ENCODE data around the gene NEURL1. TPM values are rescaled to one million over a fixed set of nuclear protein-coding genes. Genes with fewer than 3 reads are reported as not detected.

The NEURL1 gene
- total RNA-seq, 1 donor from 2014 or later, result 1.8 TPM

- H3K4me3 Mint-ChIP-seq, result no peak overlapping the region
- H3K27ac Mint-ChIP-seq (ENCODE audit: unreplicated experiment), result no peak overlapping the region
- no peaks in the 10 kb centered on the region for H3K36me3 Mint-ChIP-seq (ENCODE audit: low read depth)
- no peak for TF ChIP-seq CTCF (conservative IDR thresholded peaks at IDR 0.05)
- DNase-seq (ENCODE audit: low read depth, low spot score), result no peak
- H3K27me3 Mint-ChIP-seq (ENCODE audit: low read depth), result peaks cover 6% of the 10 kb centered on the region
- H3K9me3 Mint-ChIP-seq, result no peaks in the 10 kb centered on the region
- H3K4me1 Mint-ChIP-seq, result no peaks in the 10 kb centered on the region
Observed at GRCh38 chr10:103473261-103473671, 20.2 kb upstream of the NEURL1 start.

GRCh38 chr10:103474077-103474476 lies 19.4 kb upstream of the NEURL1 start:
- Mint-ChIP-seq H3K4me3 (no peak overlapping the region), H3K9me3 (no peaks in the 10 kb centered on the region), H3K27ac (ENCODE audit: unreplicated experiment) (no peak overlapping the region), H3K27me3 (ENCODE audit: low read depth) (peaks cover 6% of the 10 kb centered on the region), H3K4me1 (no peaks in the 10 kb centered on the region), H3K36me3 (ENCODE audit: low read depth) (no peaks in the 10 kb centered on the region)
- TF ChIP-seq CTCF (conservative IDR thresholded peaks at IDR 0.05), result no peak
- DNase-seq (ENCODE audit: low read depth, low spot score), result no peak

- peaks cover 4% of the 10 kb centered on the region for H3K27me3 Mint-ChIP-seq (ENCODE audit: low read depth)
- TF ChIP-seq CTCF (conservative IDR thresholded peaks at IDR 0.05), result no peak
- H3K9me3 Mint-ChIP-seq, result no peaks in the 10 kb centered on the region
- no peak overlapping the region for H3K4me3 Mint-ChIP-seq
- H3K27ac Mint-ChIP-seq (ENCODE audit: unreplicated experiment), result no peak overlapping the region
- H3K36me3 Mint-ChIP-seq (ENCODE audit: low read depth), result no peaks in the 10 kb centered on the region
- DNase-seq (ENCODE audit: low read depth, low spot score), result no peak
- no peaks in the 10 kb centered on the region for H3K4me1 Mint-ChIP-seq
Observed at GRCh38 chr10:103475437-103475836, 18.1 kb upstream of the NEURL1 start.

- Mint-ChIP-seq H3K4me1 (peaks cover 3% of the 10 kb centered on the region), H3K27ac (ENCODE audit: unreplicated experiment) (no peak overlapping the region)
Observed at GRCh38 chr10:103476046-103476768, 17.3 kb upstream of the NEURL1 start.

GRCh38 chr10:103478671-103479070 lies 14.8 kb upstream of the NEURL1 start:
- Mint-ChIP-seq H3K27ac (ENCODE audit: unreplicated experiment) (no peak overlapping the region), H3K9me3 (no peaks in the 10 kb centered on the region)
- DNase-seq (ENCODE audit: low read depth, low spot score), result no peak

More at GRCh38 chr10:103476046-103476768, 17.3 kb upstream of the NEURL1 start:
- DNase-seq (ENCODE audit: low read depth, low spot score), result no peak
- no peaks in the 10 kb centered on the region for H3K27me3 Mint-ChIP-seq (ENCODE audit: low read depth)
- TF ChIP-seq CTCF (conservative IDR thresholded peaks at IDR 0.05), result no peak
- no peak overlapping the region for H3K4me3 Mint-ChIP-seq
- H3K9me3 Mint-ChIP-seq, result no peaks in the 10 kb centered on the region
- H3K36me3 Mint-ChIP-seq (ENCODE audit: low read depth), result no peaks in the 10 kb centered on the region

More at GRCh38 chr10:103478671-103479070, 14.8 kb upstream of the NEURL1 start:
- no peak for TF ChIP-seq CTCF (conservative IDR thresholded peaks at IDR 0.05)
- Mint-ChIP-seq H3K4me3 (no peak overlapping the region), H3K27me3 (ENCODE audit: low read depth) (no peaks in the 10 kb centered on the region), H3K36me3 (ENCODE audit: low read depth) (no peaks in the 10 kb centered on the region), H3K4me1 (peaks cover 10% of the 10 kb centered on the region)
